ENCODE data around the gene HAUS2.

DNA sequence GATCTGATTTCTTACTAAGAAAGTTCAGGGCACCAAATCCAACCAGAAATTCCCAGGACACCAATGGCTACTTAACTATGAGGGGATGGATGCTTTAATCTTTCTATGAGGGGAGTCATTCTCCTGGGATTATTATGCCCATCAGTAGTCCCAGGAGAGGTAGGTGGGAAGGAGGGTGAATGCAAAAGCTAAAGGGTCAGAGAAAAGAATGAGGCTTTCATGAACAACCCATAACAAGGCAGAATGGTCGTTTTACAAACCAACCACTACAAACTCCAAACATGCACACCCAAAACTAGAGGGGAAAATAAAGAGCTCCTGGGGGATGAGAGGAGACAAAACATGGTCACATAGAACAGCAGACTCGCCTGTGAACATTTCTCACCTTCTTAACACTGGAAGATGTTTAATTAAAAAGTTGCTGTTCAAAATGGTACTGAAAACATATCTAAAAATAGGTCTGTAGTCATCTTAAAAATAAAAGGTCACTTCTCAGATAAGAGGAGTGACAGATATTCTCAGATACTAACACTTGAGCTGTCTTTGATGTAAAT is 30.4 kb downstream of the HAUS2 start:
- TF ChIP-seq POLR2AphosphoS5 (IDR thresholded peaks at IDR 0.05; ENCODE audit: low read depth, low read length) (no peak), REST (IDR thresholded peaks at IDR 0.05; ENCODE audit: insufficient read depth in 1 of 2, low read depth in 2 of 2, low read length in 1 of 2) (no peak), TCF7L2 (IDR thresholded peaks at IDR 0.05; ENCODE audit: low read depth, low read length) (no peak)
- TF ChIP-seq, protein P1, sequence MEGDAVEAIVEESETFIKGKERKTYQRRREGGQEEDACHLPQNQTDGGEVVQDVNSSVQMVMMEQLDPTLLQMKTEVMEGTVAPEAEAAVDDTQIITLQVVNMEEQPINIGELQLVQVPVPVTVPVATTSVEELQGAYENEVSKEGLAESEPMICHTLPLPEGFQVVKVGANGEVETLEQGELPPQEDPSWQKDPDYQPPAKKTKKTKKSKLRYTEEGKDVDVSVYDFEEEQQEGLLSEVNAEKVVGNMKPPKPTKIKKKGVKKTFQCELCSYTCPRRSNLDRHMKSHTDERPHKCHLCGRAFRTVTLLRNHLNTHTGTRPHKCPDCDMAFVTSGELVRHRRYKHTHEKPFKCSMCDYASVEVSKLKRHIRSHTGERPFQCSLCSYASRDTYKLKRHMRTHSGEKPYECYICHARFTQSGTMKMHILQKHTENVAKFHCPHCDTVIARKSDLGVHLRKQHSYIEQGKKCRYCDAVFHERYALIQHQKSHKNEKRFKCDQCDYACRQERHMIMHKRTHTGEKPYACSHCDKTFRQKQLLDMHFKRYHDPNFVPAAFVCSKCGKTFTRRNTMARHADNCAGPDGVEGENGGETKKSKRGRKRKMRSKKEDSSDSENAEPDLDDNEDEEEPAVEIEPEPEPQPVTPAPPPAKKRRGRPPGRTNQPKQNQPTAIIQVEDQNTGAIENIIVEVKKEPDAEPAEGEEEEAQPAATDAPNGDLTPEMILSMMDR (IDR thresholded peaks at IDR 0.05) = no peak

All from Panc1 (cell line).